Activated T-cell treated with anti-CD3 and anti-CD28 coated beads, Interleukin-2, amount 50 U/mL, for 1 hour (primary cell): ENCODE measurements around the gene AGR2.
"Not testable (repeated sequence)": the region's sequence is repeated elsewhere in the genome, so short reads cannot be mapped to it uniquely, and the experiment has no call there.

Source experiments
- DNase-seq: peaks from one replicate; pipeline ENCODE4 v3.0.0-alpha.2; 2020

The AGR2 gene

GRCh38 chr7:16773326-16773725 lies 31.5 kb downstream of the AGR2 start:
- DNase-seq, result no peak

- no peak for DNase-seq
Observed at GRCh38 chr7:16770657-16771329, 34.0 kb downstream of the AGR2 start.

- not testable (repeated sequence) for DNase-seq
Observed at GRCh38 chr7:16769994-16770393, 34.8 kb downstream of the AGR2 start.

- DNase-seq, result no peak
Observed at GRCh38 chr7:16765436-16765859, 39.4 kb downstream of the AGR2 start.

- no peak for DNase-seq
Observed at GRCh38 chr7:16764942-16765341, 39.9 kb downstream of the AGR2 start.

GRCh38 chr7:16762177-16762576 lies 42.6 kb downstream of the AGR2 start:
- DNase-seq, result no peak

- DNase-seq, result no peak
Observed at GRCh38 chr7:16759840-16760239, 45.0 kb downstream of the AGR2 start.

- no peak for DNase-seq
Observed at GRCh38 chr7:16758631-16759611, 45.9 kb downstream of the AGR2 start.

- no peak for DNase-seq
Observed at GRCh38 chr7:16758036-16758435, 46.8 kb downstream of the AGR2 start.

GRCh38 chr7:16755397-16755796 lies 49.4 kb downstream of the AGR2 start:
- no peak for DNase-seq

GRCh38 chr7:16754856-16755317 lies 49.9 kb downstream of the AGR2 start:
- no peak for DNase-seq

GRCh38 chr7:16753932-16754855 lies 50.6 kb downstream of the AGR2 start:
- DNase-seq, result peak; percentile 19

GRCh38 chr7:16753102-16753931 lies 51.5 kb downstream of the AGR2 start, which contains the start of gene TSPAN13:
Gene TSPAN13 (plus strand): TSS chr7:16753755. CDS start chr7:16753968, 213 bp downstream.
- peak; percentile 40 for DNase-seq

- no peak for DNase-seq
Observed at GRCh38 chr7:16747102-16747501, 57.7 kb downstream of the AGR2 start.

- no peak for DNase-seq
Observed at GRCh38 chr7:16745645-16746044, 59.2 kb downstream of the AGR2 start.

GRCh38 chr7:16744518-16745250 lies 60.1 kb downstream of the AGR2 start:
- no peak for DNase-seq

GRCh38 chr7:16743236-16743635 lies 61.6 kb downstream of the AGR2 start:
- DNase-seq, result no peak

- no peak for DNase-seq
Observed at GRCh38 chr7:16742547-16742946, 62.3 kb downstream of the AGR2 start.
